BLaER1 treated with 17β-estradiol and CSF1 and Interleukin-3, amounts not matched to agents 10 nM and 100 nM (cell line): Measurements from ENCODE around the gene NT5DC1.
A peak's percentile ranks its signal among the peaks of the same experiment; 100 is the strongest.

ENCODE experiments used
- H3K27ac ChIP-seq, 11 experiments: shearing (Covaris generic); formaldehyde crosslinking; 2 replicates each; pipeline ENCODE4 v1.8.1; 2022
- H3K27me3 ChIP-seq, 11 experiments: shearing (Covaris generic); formaldehyde crosslinking; 2 replicates each; pipeline ENCODE4 v1.8.1; 2022
- H3K36me3 ChIP-seq, 11 experiments: shearing (Covaris generic); formaldehyde crosslinking; 2 replicates each; pipeline ENCODE4 v1.8.1; 2022
- H3K4me1 ChIP-seq, 10 experiments: shearing (Covaris generic); formaldehyde crosslinking; 2 replicates each; pipeline ENCODE4 v1.8.1; 2022
- H3K4me2 ChIP-seq, 11 experiments: shearing (Covaris generic); formaldehyde crosslinking; 2 replicates each; pipeline ENCODE4 v1.8.1; 2022
- H3K4me3 ChIP-seq, 10 experiments: shearing (Covaris generic); formaldehyde crosslinking; 2 replicates each; pipeline ENCODE4 v1.8.1; 2022
- H3K9ac ChIP-seq, 11 experiments: shearing (Covaris generic); formaldehyde crosslinking; 2 replicates each; pipeline ENCODE4 v1.8.1; 2022
- H3K9me3 ChIP-seq, 11 experiments: shearing (Covaris generic); formaldehyde crosslinking; replicated peaks in 1 of 11; 2 replicates each; pipeline ENCODE4 v1.8.1; 2022
- H4K20me1 ChIP-seq, 11 experiments: shearing (Covaris generic); formaldehyde crosslinking; 2 replicates each; pipeline ENCODE4 v1.8.1; 2022
- Cebpa-rat ChIP-seq, 11 experiments: shearing (Covaris generic); IDR thresholded peaks; 2 replicates each; pipeline ENCODE4 v1.8.1; 2022

The NT5DC1 gene

GRCh38 chr6:116101302-116101718 lies 657 bp downstream of the NT5DC1 start:
- H3K4me3 ChIP-seq, result peak overlapping the region; percentile 71 to 85 (median 76)
- H3K9ac ChIP-seq, result peak overlapping the region; percentile 78 to 88 (median 86)
- no peaks in the 10 kb centered on the region for H3K27me3 ChIP-seq
- H4K20me1 ChIP-seq, result no peaks in the 10 kb centered on the region
- peaks cover 4 to 6% (median 5%) of the 10 kb centered on the region in 11 experiments for H3K9me3 ChIP-seq
- 0 out of 22 replicates have a peak, but pooled peaks of 1 of the 11 experiments have one; percentile 2 for TF ChIP-seq Cebpa-rat (IDR thresholded peaks at IDR 0.05)
- peaks cover 20 to 65% (median 30%) of the 10 kb centered on the region in 10 experiments for H3K4me1 ChIP-seq
- H3K4me2 ChIP-seq, result peak overlapping the region; percentile 88 to 98 (median 92)
- peaks cover 0 to 3% (median 0%) of the 10 kb centered on the region in 11 experiments; a peak in 1 of 22 replicates for H3K36me3 ChIP-seq
- H3K27ac ChIP-seq, result peak overlapping the region; percentile 58 to 89 (median 83); a peak in 21 of 22 replicates

GRCh38 chr6:116101790-116102189 lies 1.1 kb downstream of the NT5DC1 start:
- H3K4me1 ChIP-seq, result peaks cover 20 to 69% (median 34%) of the 10 kb centered on the region in 10 experiments

DNA sequence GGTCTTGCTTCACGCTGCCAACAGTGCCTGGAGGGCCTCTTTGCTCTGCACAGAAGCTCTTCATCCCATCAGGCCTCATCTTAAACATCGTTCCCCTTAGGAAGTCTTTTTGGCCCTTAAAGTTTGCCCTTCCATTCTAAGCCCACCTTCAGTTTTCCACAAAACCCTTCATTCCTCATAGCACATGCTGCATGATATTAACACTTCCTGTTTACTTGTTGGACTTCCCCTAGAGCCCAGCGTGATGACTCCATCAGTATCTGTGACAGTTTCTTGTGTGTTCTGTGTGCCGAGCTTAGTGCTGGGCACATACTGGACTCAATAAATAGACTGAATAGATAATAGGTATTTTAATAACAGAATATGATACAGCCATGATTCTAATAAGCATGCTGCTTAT lies 2.2 kb downstream of the NT5DC1 start:
- no peak overlapping the region for H3K9ac ChIP-seq
- TF ChIP-seq Cebpa-rat (IDR thresholded peaks at IDR 0.05), result no peak
- no peaks in the 10 kb centered on the region for H3K9me3 ChIP-seq
- no peaks in the 10 kb centered on the region for H3K27me3 ChIP-seq
- no peaks in the 10 kb centered on the region for H4K20me1 ChIP-seq
- no peak overlapping the region for H3K4me3 ChIP-seq
- peak overlapping the region in 6 of 11 experiments; percentile 11 to 69 (median 51); a peak in 10 of 22 replicates for H3K27ac ChIP-seq
- peaks cover 20 to 69% (median 36%) of the 10 kb centered on the region in 10 experiments for H3K4me1 ChIP-seq
- H3K4me2 ChIP-seq, result peak overlapping the region; percentile 88 to 98 (median 92)
- peaks cover 0 to 6% (median 0%) of the 10 kb centered on the region in 11 experiments; a peak in 3 of 22 replicates for H3K36me3 ChIP-seq

More at GRCh38 chr6:116101790-116102189, 1.1 kb downstream of the NT5DC1 start:
- peaks cover 0 to 2% (median 0%) of the 10 kb centered on the region in 11 experiments; a peak in 3 of 22 replicates for H3K36me3 ChIP-seq
- no peak for TF ChIP-seq Cebpa-rat (IDR thresholded peaks at IDR 0.05)
- peak overlapping the region; percentile 71 to 85 (median 76) for H3K4me3 ChIP-seq
- peak overlapping the region; percentile 78 to 88 (median 86) for H3K9ac ChIP-seq
- H3K4me2 ChIP-seq, result peak overlapping the region; percentile 88 to 98 (median 92)
- H3K27ac ChIP-seq, result peak overlapping the region in 7 of 11 experiments; percentile 76 to 89 (median 86); a peak in 4 of 22 replicates
- peaks cover 0 to under 1% (median under 1%) of the 10 kb centered on the region in 11 experiments; a peak in 12 of 22 replicates for H3K9me3 ChIP-seq
- no peaks in the 10 kb centered on the region for H3K27me3 ChIP-seq
- H4K20me1 ChIP-seq, result no peaks in the 10 kb centered on the region

DNA sequence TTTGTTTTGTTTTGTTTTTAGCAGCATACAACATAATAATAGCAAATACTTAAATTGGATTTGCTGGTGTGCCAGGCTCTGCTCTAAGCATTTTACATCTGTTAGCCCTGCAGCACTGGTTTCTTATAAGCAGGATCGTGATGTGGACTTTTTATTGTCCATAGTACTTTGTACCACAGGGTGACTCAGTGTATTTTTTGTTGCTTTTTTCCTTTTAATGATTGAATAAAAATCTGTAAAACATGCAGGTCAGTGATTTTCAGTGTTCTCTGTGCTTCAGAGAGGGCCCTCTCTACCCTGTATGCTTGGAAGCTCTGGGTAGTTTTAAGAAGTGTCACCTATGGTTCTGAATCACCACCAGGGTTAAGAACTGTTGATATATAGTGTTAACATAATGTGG lies 4.0 kb downstream of the NT5DC1 start:
- peaks cover 20 to 52% (median 36%) of the 10 kb centered on the region in 10 experiments for H3K4me1 ChIP-seq
- H3K27ac ChIP-seq, result no peak overlapping the region
- H4K20me1 ChIP-seq, result no peaks in the 10 kb centered on the region
- TF ChIP-seq Cebpa-rat (IDR thresholded peaks at IDR 0.05), result no peak
- no peak overlapping the region for H3K4me3 ChIP-seq
- H3K27me3 ChIP-seq, result no peaks in the 10 kb centered on the region
- no peak overlapping the region for H3K9ac ChIP-seq
- H3K4me2 ChIP-seq, result no peak overlapping the region; a peak in 1 of 22 replicates
- H3K9me3 ChIP-seq, result no peaks in the 10 kb centered on the region
- peaks cover 0 to 23% (median 14%) of the 10 kb centered on the region in 11 experiments; a peak in 17 of 22 replicates for H3K36me3 ChIP-seq

DNA sequence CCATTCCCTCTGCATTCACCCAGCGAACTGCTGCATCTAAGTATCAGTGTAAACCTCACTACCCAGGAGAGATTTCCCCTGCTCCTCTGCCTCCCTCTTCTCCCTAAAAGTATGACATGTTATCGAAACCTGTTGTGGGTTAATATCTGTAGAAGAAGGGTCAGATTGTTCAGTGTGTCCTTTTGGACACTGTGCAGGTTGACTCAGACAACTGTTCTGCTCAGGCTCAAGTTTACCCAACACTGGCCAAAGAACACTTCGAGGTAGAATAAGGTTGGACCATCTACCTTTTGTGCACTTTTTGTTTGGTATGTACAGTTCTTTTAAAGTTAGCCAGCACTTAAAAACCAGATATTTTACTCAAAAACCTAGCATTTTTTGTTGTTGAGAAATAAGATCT lies 4.6 kb downstream of the NT5DC1 start:
- H3K27ac ChIP-seq, result no peak overlapping the region
- peaks cover 5 to 29% (median 20%) of the 10 kb centered on the region in 11 experiments; a peak in 20 of 22 replicates for H3K36me3 ChIP-seq
- H3K9ac ChIP-seq, result no peak overlapping the region
- TF ChIP-seq Cebpa-rat (IDR thresholded peaks at IDR 0.05), result no peak
- no peak overlapping the region for H3K4me3 ChIP-seq
- peaks cover 20 to 46% (median 36%) of the 10 kb centered on the region in 10 experiments for H3K4me1 ChIP-seq
- H3K9me3 ChIP-seq, result no peaks in the 10 kb centered on the region
- no peaks in the 10 kb centered on the region for H3K27me3 ChIP-seq
- H3K4me2 ChIP-seq, result peak overlapping the region in 2 of 11 experiments; percentile 55 to 61; a peak in 4 of 22 replicates
- no peaks in the 10 kb centered on the region for H4K20me1 ChIP-seq

GRCh38 chr6:116106146-116106545 lies 5.5 kb downstream of the NT5DC1 start:
- TF ChIP-seq Cebpa-rat (IDR thresholded peaks at IDR 0.05), result no peak
- peak overlapping the region in 10 of 11 experiments; percentile 0 to 66 (median 46); a peak in 15 of 22 replicates for H3K4me2 ChIP-seq
- no peak overlapping the region for H3K4me3 ChIP-seq

DNA sequence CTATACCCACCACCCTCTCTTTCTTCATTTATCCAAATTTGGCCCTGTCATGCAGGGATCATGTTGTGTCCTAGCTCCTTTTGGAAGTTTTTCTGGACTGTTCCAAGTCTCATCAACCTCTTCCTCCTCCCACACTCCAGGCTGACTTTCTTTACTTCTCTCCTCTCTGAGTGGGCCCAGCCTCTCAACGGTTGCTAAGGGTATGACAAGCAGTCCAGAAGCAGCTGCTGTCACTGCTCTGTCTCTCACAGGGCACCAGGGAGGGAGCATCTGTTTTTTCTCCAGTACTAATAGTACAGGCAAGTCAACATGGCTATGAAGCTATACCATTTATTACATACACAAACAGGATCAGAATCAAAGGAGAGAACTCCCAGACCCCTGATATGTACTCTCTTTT lies 8.2 kb downstream of the NT5DC1 start:
- H4K20me1 ChIP-seq, result no peaks in the 10 kb centered on the region
- H3K4me2 ChIP-seq, result no peak overlapping the region
- no peaks in the 10 kb centered on the region for H3K27me3 ChIP-seq
- no peaks in the 10 kb centered on the region for H3K9me3 ChIP-seq
- H3K9ac ChIP-seq, result no peak overlapping the region
- no peak for TF ChIP-seq Cebpa-rat (IDR thresholded peaks at IDR 0.05)
- peaks cover 0 to 24% (median 15%) of the 10 kb centered on the region in 10 experiments; a peak in 15 of 20 replicates for H3K4me1 ChIP-seq
- H3K36me3 ChIP-seq, result peaks cover 21 to 65% (median 45%) of the 10 kb centered on the region in 11 experiments
- H3K4me3 ChIP-seq, result no peak overlapping the region
- no peak overlapping the region for H3K27ac ChIP-seq

More at GRCh38 chr6:116106146-116106545, 5.5 kb downstream of the NT5DC1 start:
- no peaks in the 10 kb centered on the region for H3K9me3 ChIP-seq
- no peaks in the 10 kb centered on the region for H4K20me1 ChIP-seq
- no peak overlapping the region for H3K9ac ChIP-seq
- no peak overlapping the region for H3K27ac ChIP-seq
- peaks cover 20 to 44% (median 36%) of the 10 kb centered on the region in 10 experiments for H3K4me1 ChIP-seq
- H3K27me3 ChIP-seq, result no peaks in the 10 kb centered on the region
- H3K36me3 ChIP-seq, result peaks cover 14 to 38% (median 28%) of the 10 kb centered on the region in 11 experiments

- H3K27ac ChIP-seq, result no peak overlapping the region
- TF ChIP-seq Cebpa-rat (IDR thresholded peaks at IDR 0.05), result no peak
- peaks cover 26 to 86% (median 56%) of the 10 kb centered on the region in 11 experiments for H3K36me3 ChIP-seq
Measured at GRCh38 chr6:116111552-116112528, 11.2 kb downstream of the NT5DC1 start.

More at GRCh38 chr6:116111552-116112528, 11.2 kb downstream of the NT5DC1 start:
- peaks cover 0 to 15% (median 7%) of the 10 kb centered on the region in 10 experiments; a peak in 12 of 20 replicates for H3K4me1 ChIP-seq
- H3K4me3 ChIP-seq, result no peak overlapping the region
- no peaks in the 10 kb centered on the region for H3K9me3 ChIP-seq
- no peaks in the 10 kb centered on the region for H3K27me3 ChIP-seq
- no peak overlapping the region for H3K4me2 ChIP-seq
- H3K9ac ChIP-seq, result no peak overlapping the region
- H4K20me1 ChIP-seq, result no peaks in the 10 kb centered on the region
